Keratinocyte (primary cell): ENCODE measurements around the gene STK17A. TPM values are rescaled to one million over a fixed set of nuclear protein-coding genes. Genes with fewer than 3 reads are reported as not detected.
"Not testable (repeated sequence)": the region's sequence is repeated elsewhere in the genome, so short reads cannot be mapped to it uniquely, and the experiment has no call there.

Source experiments
- DNase-seq: peaks from one replicate; pipeline ENCODE4 v3.0.0-alpha.2; 2011; ENCODE audit warnings: low read depth, missing footprints, low spot score
- FAIRE-seq: peaks from 2 replicates; lab custom pipeline; 2011; peaks lifted over from hg19 to GRCh38; lab: Jason Lieb, UNC
- H2AFZ ChIP-seq: 2 replicates; pipeline ENCODE4 v1.6.0; 2012; ENCODE audit warnings: low read length, control low read depth, inconsistent platforms; ENCODE audit not compliant: control insufficient read depth
- H3K27ac ChIP-seq: 2 replicates; pipeline ENCODE4 v1.5.1; 2011; ENCODE audit warnings: low read length; ENCODE audit not compliant: control insufficient read depth, insufficient read depth
- H3K27me3 ChIP-seq: 3 replicates; pipeline ENCODE4 v1.6.0; 2011; ENCODE audit warnings: low read length; ENCODE audit not compliant: control insufficient read depth, insufficient read depth; ENCODE audit errors: extremely low read depth
- H3K36me3 ChIP-seq, 2 experiments: 2 replicates in 1 of 2; 3 replicates in 1 of 2; pipeline ENCODE4 v1.5.1; 2011; ENCODE audit warnings: low read length in 2 of 2, mild to moderate bottlenecking in 1 of 2; ENCODE audit not compliant: control insufficient read depth in 2 of 2, insufficient read depth in 2 of 2; ENCODE audit errors: extremely low read depth in 1 of 2
- H3K4me1 ChIP-seq: 3 replicates; pipeline ENCODE4 v1.5.1; 2011; ENCODE audit warnings: low read length; ENCODE audit not compliant: control insufficient read depth, insufficient read depth; ENCODE audit errors: extremely low read depth
- H3K4me2 ChIP-seq: 3 replicates; pipeline ENCODE4 v1.6.0; 2011; ENCODE audit warnings: low read depth, low read length; ENCODE audit not compliant: control insufficient read depth, insufficient read depth; ENCODE audit errors: extremely low read depth
- H3K4me3 ChIP-seq, 3 experiments: fragments of 200-600 bp in 1 of 3; sonication (generic) in 1 of 3; 2 replicates in 2 of 3; 3 replicates in 1 of 3; pipeline ENCODE4 v1.5.1; 2011 to 2016; ENCODE audit warnings: low read length in 3 of 3, mild to moderate bottlenecking in 3 of 3, control low read depth in 2 of 3, inconsistent platforms in 1 of 3, low read depth in 1 of 3, mixed read lengths in 1 of 3, mixed run types in 1 of 3, moderate library complexity in 1 of 3; ENCODE audit not compliant: control insufficient read depth in 2 of 3, insufficient read depth in 2 of 3; ENCODE audit errors: extremely low read depth in 1 of 3
- H3K79me2 ChIP-seq: 2 replicates; pipeline ENCODE4 v1.6.0; 2012; ENCODE audit warnings: low read length; ENCODE audit not compliant: control insufficient read depth, insufficient read depth
- H3K9ac ChIP-seq: 3 replicates; pipeline ENCODE4 v1.6.0; 2011; ENCODE audit warnings: low read length; ENCODE audit not compliant: control insufficient read depth, insufficient read depth; ENCODE audit errors: extremely low read depth
- H3K9me1 ChIP-seq: 3 replicates; pipeline ENCODE4 v1.6.0; 2011; ENCODE audit warnings: low read length; ENCODE audit not compliant: control insufficient read depth, insufficient read depth; ENCODE audit errors: extremely low read depth
- H3K9me3 ChIP-seq: 2 replicates; pipeline ENCODE4 v1.5.1; 2012; ENCODE audit warnings: low read depth, low read length; ENCODE audit not compliant: control insufficient read depth
- H4K20me1 ChIP-seq: 3 replicates; pipeline ENCODE4 v1.6.0; 2011; ENCODE audit warnings: low read length; ENCODE audit not compliant: control insufficient read depth, insufficient read depth; ENCODE audit errors: extremely low read depth
- CTCF ChIP-seq, 3 experiments: IDR thresholded peaks in 1 of 3; conservative IDR thresholded peaks in 1 of 3; optimal IDR thresholded peaks in 1 of 3; 2 replicates in 2 of 3; 3 replicates in 1 of 3; pipeline versions ENCODE3 to v1.5.1; 2011; ENCODE audit warnings: low read length in 3 of 3, mild to moderate bottlenecking in 3 of 3, moderate library complexity in 2 of 3, control low read depth in 1 of 3, inconsistent platforms in 1 of 3; ENCODE audit not compliant: insufficient read depth in 2 of 3; ENCODE audit errors: extremely low read depth in 1 of 3
- EZH2 ChIP-seq: IDR thresholded peaks from one replicate; pipeline ENCODE4 v1.6.1; 2012; ENCODE audit warnings: inconsistent platforms, mild to moderate bottlenecking, low read length, moderate library complexity
- dilution Hi-C: fragments of 300-500 bp; cut with MboI; formaldehyde crosslinking; loops from one replicate; pipeline ENCODE4 v1.7.0; 2020; ENCODE audit warnings: low sequenced_read_pairs; ENCODE audit not compliant: extremely low pct_ligation_motif_present
- polyA plus RNA-seq, 5 experiments: library from polyadenylated mRNA; depleted of rRNA in 3 of 5; stranded (reverse) in 3 of 5; stranded (forward) in 1 of 5; unstranded in 1 of 5; fragments of >200 nt; gene quantifications; 1 replicate in 1 of 5; 2 replicates in 3 of 5; 3 replicates in 1 of 5; pipeline versions ENCODE4 v1.2.1 to v1.2.3, GENCODE V29; 2011 to 2012; ENCODE audit warnings: missing spikeins in 2 of 5, low read depth in 1 of 5, low replicate concordance in 1 of 5

STK17A gene
- polyA plus RNA-seq, 1 donor (not counting 4 experiments of a cell fraction or from before 2014, with no cell fraction given) = 81.3 TPM

GRCh38 chr7:43625980-43626379 is 43.1 kb downstream of the STK17A start:
- Histone ChIP-seq H3K9me3 (no peaks in the 10 kb centered on the region), H2AFZ (no peak overlapping the region), H3K4me2 (no peak overlapping the region), H3K4me1 (peaks cover 4% of the 10 kb centered on the region), H3K4me3 (no peak overlapping the region), H3K27ac (no peak overlapping the region), H4K20me1 (peaks cover 2% of the 10 kb centered on the region), H3K9ac (no peak overlapping the region), H3K9me1 (no peaks in the 10 kb centered on the region), H3K79me2 (peaks cover 61% of the 10 kb centered on the region), H3K36me3 (peaks cover 7 to 45% of the 10 kb centered on the region in 2 experiments), H3K27me3 (no peaks in the 10 kb centered on the region)
- FAIRE-seq (no peak), DNase-seq (no peak)
- no peak for TF ChIP-seq CTCF (optimal IDR thresholded peaks at IDR 0.05 in 1 of 3, IDR thresholded peaks at IDR 0.05 in 1 of 3, conservative IDR thresholded peaks at IDR 0.05 in 1 of 3; ENCODE audit: extremely low read depth in 1 of 3, insufficient read depth in 2 of 3, low read length in 3 of 3)
- TF ChIP-seq EZH2 = no peak
- dilution Hi-C loops = no loop called here

- H3K27me3 ChIP-seq = no peaks in the 10 kb centered on the region
- FAIRE-seq (no peak), DNase-seq (no peak)
- H3K4me3 ChIP-seq = no peak overlapping the region
- H3K36me3 ChIP-seq = peaks cover 8 to 38% of the 10 kb centered on the region in 2 experiments
- H3K9me1 ChIP-seq = no peaks in the 10 kb centered on the region
- dilution Hi-C loops = no loop called here
- no peak overlapping the region for H3K27ac ChIP-seq
- H4K20me1 ChIP-seq = peaks cover 2% of the 10 kb centered on the region
- peaks cover 55% of the 10 kb centered on the region for H3K79me2 ChIP-seq
- no peak overlapping the region for H3K4me2 ChIP-seq
- H3K4me1 ChIP-seq = peaks cover 4% of the 10 kb centered on the region
- no peaks in the 10 kb centered on the region for H3K9me3 ChIP-seq
- no peak for TF ChIP-seq CTCF (optimal IDR thresholded peaks at IDR 0.05 in 1 of 3, IDR thresholded peaks at IDR 0.05 in 1 of 3, conservative IDR thresholded peaks at IDR 0.05 in 1 of 3; ENCODE audit: extremely low read depth in 1 of 3, insufficient read depth in 2 of 3, low read length in 3 of 3)
- TF ChIP-seq EZH2 = no peak
- H2AFZ ChIP-seq = no peak overlapping the region
- no peak overlapping the region for H3K9ac ChIP-seq
Observed at GRCh38 chr7:43626695-43627094, 43.8 kb downstream of the STK17A start.

GRCh38 chr7:43627798-43628197 is 44.9 kb downstream of the STK17A start:
- Histone ChIP-seq H3K79me2 (peaks cover 51% of the 10 kb centered on the region), H3K36me3 (peaks cover 9 to 35% of the 10 kb centered on the region in 2 experiments)
- H4K20me1 ChIP-seq, H3K4me1 ChIP-seq, H2AFZ ChIP-seq, H3K4me3 ChIP-seq, H3K4me2 ChIP-seq, DNase-seq, H3K9ac ChIP-seq, H3K27ac ChIP-seq, H3K9me1 ChIP-seq, H3K27me3 ChIP-seq, dilution Hi-C loops, H3K9me3 ChIP-seq: not testable (repeated sequence)
- peak; percentile 41 for FAIRE-seq
